GOT3 (cell line): Measurements from ENCODE around the gene SLC27A2.

ENCODE experiments used
- DNase-seq: peaks from one replicate; lab custom pipeline; 2025; ENCODE audit warnings: mixed read lengths; lab: John Stamatoyannopoulos, UW

SLC27A2 gene

DNA sequence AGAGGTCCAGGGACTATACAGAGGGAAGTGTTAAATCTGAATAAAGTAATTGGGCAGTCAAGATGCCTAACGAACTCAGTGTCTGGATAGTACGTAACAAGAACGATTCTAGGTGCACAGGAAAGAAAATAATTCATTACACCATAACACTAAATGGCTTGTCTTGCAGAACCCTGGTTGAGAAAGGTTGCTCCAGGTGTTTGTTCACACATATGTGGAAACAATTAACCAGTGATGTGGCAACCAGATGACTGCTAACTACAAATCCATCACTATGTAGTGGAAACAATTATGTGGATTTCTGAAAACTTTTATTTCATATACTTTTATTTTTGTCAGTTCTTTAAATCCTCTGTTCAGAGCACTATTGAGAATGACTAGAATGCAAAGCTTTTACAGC lies 93.9 kb downstream of the SLC27A2 start:
- DNase-seq: no peak

- DNase-seq: no peak
These were observed 95.4 kb downstream of the SLC27A2 start for GRCh38 chr15:50277370-50277769.

- DNase-seq: no peak
These were observed 96.5 kb downstream of the SLC27A2 start for GRCh38 chr15:50278496-50278895.

GRCh38 chr15:50280271-50280670 lies 98.3 kb downstream of the SLC27A2 start:
- DNase-seq: no peak

GRCh38 chr15:50281427-50281826 lies 99.4 kb downstream of the SLC27A2 start:
- DNase-seq: no peak
